Measurements from ENCODE around the gene CADM1.

DNA sequence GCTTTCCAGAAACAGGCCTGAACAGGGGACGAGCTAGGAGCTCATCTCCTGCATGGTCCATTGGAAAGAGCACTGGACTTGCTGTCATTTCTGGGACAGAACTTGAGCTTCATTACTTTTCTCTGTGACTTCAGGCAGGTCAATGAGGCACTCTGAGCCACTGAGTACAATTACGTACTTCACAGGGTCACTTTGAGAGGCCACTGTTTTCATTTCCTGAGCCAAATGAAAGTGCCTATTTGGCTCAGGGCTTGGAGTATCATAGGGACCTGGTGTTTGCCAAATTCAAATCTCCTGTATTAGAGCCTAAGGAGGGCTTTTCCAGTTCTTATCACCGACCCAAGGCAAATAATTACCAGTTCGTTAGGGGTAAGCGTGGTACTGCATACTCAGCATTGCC lies 319.3 kb downstream of the CADM1 start:
- TF ChIP-seq, protein P1, sequence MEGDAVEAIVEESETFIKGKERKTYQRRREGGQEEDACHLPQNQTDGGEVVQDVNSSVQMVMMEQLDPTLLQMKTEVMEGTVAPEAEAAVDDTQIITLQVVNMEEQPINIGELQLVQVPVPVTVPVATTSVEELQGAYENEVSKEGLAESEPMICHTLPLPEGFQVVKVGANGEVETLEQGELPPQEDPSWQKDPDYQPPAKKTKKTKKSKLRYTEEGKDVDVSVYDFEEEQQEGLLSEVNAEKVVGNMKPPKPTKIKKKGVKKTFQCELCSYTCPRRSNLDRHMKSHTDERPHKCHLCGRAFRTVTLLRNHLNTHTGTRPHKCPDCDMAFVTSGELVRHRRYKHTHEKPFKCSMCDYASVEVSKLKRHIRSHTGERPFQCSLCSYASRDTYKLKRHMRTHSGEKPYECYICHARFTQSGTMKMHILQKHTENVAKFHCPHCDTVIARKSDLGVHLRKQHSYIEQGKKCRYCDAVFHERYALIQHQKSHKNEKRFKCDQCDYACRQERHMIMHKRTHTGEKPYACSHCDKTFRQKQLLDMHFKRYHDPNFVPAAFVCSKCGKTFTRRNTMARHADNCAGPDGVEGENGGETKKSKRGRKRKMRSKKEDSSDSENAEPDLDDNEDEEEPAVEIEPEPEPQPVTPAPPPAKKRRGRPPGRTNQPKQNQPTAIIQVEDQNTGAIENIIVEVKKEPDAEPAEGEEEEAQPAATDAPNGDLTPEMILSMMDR (IDR thresholded peaks at IDR 0.05; ENCODE audit: low read depth, low read length, missing input control): no peak
- TF ChIP-seq, protein P2, sequence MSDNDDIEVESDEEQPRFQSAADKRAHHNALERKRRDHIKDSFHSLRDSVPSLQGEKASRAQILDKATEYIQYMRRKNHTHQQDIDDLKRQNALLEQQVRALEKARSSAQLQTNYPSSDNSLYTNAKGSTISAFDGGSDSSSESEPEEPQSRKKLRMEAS (IDR thresholded peaks at IDR 0.05): no peak
- TF ChIP-seq, protein P3, sequence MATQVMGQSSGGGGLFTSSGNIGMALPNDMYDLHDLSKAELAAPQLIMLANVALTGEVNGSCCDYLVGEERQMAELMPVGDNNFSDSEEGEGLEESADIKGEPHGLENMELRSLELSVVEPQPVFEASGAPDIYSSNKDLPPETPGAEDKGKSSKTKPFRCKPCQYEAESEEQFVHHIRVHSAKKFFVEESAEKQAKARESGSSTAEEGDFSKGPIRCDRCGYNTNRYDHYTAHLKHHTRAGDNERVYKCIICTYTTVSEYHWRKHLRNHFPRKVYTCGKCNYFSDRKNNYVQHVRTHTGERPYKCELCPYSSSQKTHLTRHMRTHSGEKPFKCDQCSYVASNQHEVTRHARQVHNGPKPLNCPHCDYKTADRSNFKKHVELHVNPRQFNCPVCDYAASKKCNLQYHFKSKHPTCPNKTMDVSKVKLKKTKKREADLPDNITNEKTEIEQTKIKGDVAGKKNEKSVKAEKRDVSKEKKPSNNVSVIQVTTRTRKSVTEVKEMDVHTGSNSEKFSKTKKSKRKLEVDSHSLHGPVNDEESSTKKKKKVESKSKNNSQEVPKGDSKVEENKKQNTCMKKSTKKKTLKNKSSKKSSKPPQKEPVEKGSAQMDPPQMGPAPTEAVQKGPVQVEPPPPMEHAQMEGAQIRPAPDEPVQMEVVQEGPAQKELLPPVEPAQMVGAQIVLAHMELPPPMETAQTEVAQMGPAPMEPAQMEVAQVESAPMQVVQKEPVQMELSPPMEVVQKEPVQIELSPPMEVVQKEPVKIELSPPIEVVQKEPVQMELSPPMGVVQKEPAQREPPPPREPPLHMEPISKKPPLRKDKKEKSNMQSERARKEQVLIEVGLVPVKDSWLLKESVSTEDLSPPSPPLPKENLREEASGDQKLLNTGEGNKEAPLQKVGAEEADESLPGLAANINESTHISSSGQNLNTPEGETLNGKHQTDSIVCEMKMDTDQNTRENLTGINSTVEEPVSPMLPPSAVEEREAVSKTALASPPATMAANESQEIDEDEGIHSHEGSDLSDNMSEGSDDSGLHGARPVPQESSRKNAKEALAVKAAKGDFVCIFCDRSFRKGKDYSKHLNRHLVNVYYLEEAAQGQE (IDR thresholded peaks at IDR 0.05): no peak
- no peak for TF ChIP-seq RAD21 (IDR thresholded peaks at IDR 0.05)

Data from liver (tissue), 3 donors.